ENCODE results near the gene MTHFSD. TPM values are rescaled to one million over a fixed set of nuclear protein-coding genes. Genes with fewer than 3 reads are reported as not detected.

MTHFSD gene
- total and polyA plus RNA-seq, 10 of the 15 experiments (the other 5 are each of a cell fraction or from before 2014, with no cell fraction given) = 2.2 to 24.5 (median 18.1) TPM

- Histone ChIP-seq H3K9ac (ENCODE audit: control insufficient read depth, insufficient read depth, low read length) (no peak overlapping the region), H3K79me2 (ENCODE audit: control insufficient read depth, insufficient read depth, low read length) (no peaks in the 10 kb centered on the region), H3K4me3 (no peak overlapping the region), H3K36me3 (ENCODE audit: control insufficient read depth in 2 of 2, insufficient read depth in 2 of 2, low read length in 1 of 2) (peaks cover 5 to 21% of the 10 kb centered on the region in 2 experiments), H2AFZ (ENCODE audit: control insufficient read depth, low read depth, low read length) (no peak overlapping the region), H4K20me1 (ENCODE audit: control insufficient read depth, insufficient read depth) (no peaks in the 10 kb centered on the region), H3K9me3 (replicated peaks; ENCODE audit: control insufficient read depth, insufficient read depth, low read length) (no peaks in the 10 kb centered on the region), H3K4me2 (ENCODE audit: control insufficient read depth, insufficient read depth) (no peak overlapping the region), H3K4me1 (ENCODE audit: control insufficient read depth, insufficient read depth, low read length) (no peaks in the 10 kb centered on the region), H3K27me3 (replicated peaks in 1 of 2; ENCODE audit: control insufficient read depth in 2 of 2, insufficient read depth in 2 of 2, low read length in 1 of 2) (no peaks in the 10 kb centered on the region), H3K27ac (ENCODE audit: control insufficient read depth, insufficient read depth) (no peak overlapping the region)
- BruUV-seq (replicated peaks) = no TSS peak
- intact Hi-C loops (cut with micrococcal nuclease; ENCODE audit: unreplicated experiment) = no loop called here
- DNase-seq (ENCODE audit: low read depth, low spot score) (no peak), ATAC-seq (no peak), FAIRE-seq (no peak)
- 93% methylated on average over 21 of the region's 21 CpGs for WGBS (ENCODE audit: insufficient coverage, insufficient replicate concordance, low lambda C conversion rate, missing lambda C conversion rate)
- in situ Hi-C loops (cut with MboI) = no loop called here
- ChIA-PET POLR2A (no interaction called here), CTCF (no interaction called here), SMC1A (ENCODE audit: uncharacterized antibody, unreplicated experiment) (no interaction called here), RAD21 (ENCODE audit: unreplicated experiment) (no interaction called here)
- TF ChIP-seq ETV6 (conservative IDR thresholded peaks at IDR 0.05 in 1 of 2, IDR thresholded peaks at IDR 0.05 in 1 of 2; ENCODE audit: borderline replicate concordance in 1 of 2, low read depth in 1 of 2) (no peak), FOXM1 (IDR thresholded peaks at IDR 0.05; ENCODE audit: low read depth, low read length) (no peak), HDAC6 (IDR thresholded peaks at IDR 0.05; ENCODE audit: unreplicated experiment) (no peak), CREB1 (IDR thresholded peaks at IDR 0.05; ENCODE audit: low read depth) (no peak), CHD2 (IDR thresholded peaks at IDR 0.05; ENCODE audit: borderline replicate concordance, low read depth, low read length) (no peak), SMAD5 (IDR thresholded peaks at IDR 0.05; ENCODE audit: low read depth) (no peak), MTA2 (IDR thresholded peaks at IDR 0.05; ENCODE audit: low read depth) (no peak), MYB (IDR thresholded peaks at IDR 0.05; ENCODE audit: borderline replicate concordance, low read depth, low read length) (no peak), POU2F2 (IDR thresholded peaks at IDR 0.05; ENCODE audit: borderline replicate concordance, low read depth, low read length) (no peak), E4F1 (IDR thresholded peaks at IDR 0.05; ENCODE audit: borderline replicate concordance, partially characterized antibody) (no peak), PKNOX1 (IDR thresholded peaks at IDR 0.05) (no peak), CEBPZ (IDR thresholded peaks at IDR 0.05; ENCODE audit: low read depth, low read length) (no peak), RAD51 (IDR thresholded peaks at IDR 0.05) (no peak), BMI1 (IDR thresholded peaks at IDR 0.05; ENCODE audit: borderline replicate concordance) (no peak)
These were observed 12.0 kb downstream of the MTHFSD start for GRCh38 chr16:86542756-86543750.

Data from GM12878 (cell line).